CD4-positive, alpha-beta T cell treated with Interleukin-4 for 4 hours (primary cell): Measurements from ENCODE around the gene DNAAF9.
"Not testable (repeated sequence)": the region's sequence is repeated elsewhere in the genome, so short reads cannot be mapped to it uniquely, and the experiment has no call there.

ENCODE experiments used
- DNase-seq: peaks from one replicate; pipeline ENCODE4 v3.0.0-alpha.2; 2020

The DNAAF9 gene

DNA sequence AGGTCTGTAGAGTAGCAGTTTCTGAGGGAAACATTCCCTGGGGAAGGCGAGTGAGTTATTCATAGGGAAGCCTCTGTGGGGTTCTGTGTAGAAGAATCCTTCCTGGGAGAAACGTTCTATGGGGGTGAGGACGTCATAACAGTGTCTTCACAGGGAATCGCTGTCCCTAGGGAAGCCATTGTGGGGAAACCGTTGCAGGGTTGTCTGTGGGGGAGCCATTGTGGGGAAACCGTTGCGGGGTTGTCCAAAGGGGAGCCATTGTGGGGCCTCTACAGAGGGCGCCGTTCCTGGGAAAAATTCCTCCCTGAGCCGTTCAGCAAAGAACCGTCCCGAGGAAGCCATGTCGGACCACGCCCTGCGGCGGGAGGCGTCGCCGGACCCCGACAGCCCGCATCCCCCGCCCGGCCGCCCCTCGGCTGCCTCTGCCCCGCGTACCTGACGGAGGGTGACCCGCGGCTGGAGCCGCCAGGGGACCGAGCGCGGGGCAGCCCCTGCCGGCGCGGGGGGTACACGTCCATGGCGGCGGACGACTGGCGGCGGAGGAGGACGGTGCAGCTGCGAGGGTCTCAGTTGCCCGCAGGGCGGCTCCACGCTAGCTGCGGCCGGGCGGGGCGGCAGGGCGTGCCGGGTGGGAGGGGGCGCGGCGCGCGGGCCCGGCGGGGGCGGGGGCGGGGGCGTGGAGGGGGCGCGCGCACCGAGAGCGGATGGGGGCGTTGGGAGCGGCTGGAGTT is at the start of gene DNAAF9:
TSS of gene DNAAF9 (minus strand) at position 630 of the 731 bp plus-strand sequence. CDS start at position 518, 112 bp downstream.
- DNase-seq, result peak; percentile 60

DNA sequence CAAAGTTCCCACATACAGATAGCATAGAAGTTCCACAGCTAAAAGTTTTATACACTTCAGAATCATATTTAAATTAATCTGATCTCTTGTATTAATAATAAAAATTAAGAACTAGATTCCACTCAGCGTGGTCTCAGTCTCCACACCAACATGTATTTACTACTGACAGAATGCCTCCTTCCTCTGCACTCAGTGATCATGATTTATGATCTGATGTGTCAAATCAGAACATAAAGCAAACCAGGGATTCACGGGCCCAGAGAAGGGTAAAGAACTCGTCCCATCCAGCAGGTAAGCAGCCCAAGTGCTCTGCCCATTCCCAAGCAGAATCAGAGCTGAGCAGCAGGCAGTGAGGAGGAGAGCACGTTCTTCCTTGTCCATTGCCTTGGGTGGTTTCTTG is 49.2 kb upstream of the DNAAF9 start:
- no peak for DNase-seq

DNA sequence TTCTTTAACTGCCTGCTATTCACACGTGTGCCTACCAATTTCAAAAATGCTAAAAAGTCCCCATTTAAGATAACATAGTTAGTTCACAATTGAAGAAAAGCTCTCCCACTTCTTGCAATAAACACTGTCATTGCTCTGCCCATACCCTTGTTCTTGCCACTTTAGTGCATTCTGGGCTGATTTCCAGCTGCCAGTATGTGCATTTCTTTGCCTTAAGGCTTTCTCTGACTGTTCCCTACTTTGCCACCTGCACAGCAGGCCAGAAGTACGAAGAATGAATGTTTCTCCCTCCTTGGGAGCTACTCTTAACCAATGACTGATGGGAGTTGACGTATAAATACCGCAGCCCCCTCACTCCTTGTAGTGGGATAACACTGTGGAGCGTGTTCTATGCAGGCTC is 47.4 kb upstream of the DNAAF9 start:
- no peak for DNase-seq

DNA sequence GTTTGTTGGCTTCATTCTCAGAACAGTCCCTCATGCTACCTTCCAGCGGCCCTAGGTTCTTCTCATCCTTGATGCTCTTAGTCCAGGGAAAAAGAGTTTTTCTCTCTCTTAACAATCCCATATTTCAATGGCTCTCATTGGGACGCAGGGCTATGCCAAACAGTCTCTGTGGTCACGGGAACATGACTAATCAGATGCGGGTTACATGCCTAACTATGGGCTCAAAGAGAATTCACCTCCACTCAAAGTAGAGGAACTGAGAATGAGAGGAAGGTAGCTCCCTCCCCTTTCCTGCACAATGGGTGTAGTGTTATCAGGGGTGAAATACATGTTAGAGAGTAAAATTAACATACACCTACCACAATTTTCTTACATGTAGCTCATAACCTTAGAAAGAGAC is 45.2 kb upstream of the DNAAF9 start:
- no peak for DNase-seq

DNA sequence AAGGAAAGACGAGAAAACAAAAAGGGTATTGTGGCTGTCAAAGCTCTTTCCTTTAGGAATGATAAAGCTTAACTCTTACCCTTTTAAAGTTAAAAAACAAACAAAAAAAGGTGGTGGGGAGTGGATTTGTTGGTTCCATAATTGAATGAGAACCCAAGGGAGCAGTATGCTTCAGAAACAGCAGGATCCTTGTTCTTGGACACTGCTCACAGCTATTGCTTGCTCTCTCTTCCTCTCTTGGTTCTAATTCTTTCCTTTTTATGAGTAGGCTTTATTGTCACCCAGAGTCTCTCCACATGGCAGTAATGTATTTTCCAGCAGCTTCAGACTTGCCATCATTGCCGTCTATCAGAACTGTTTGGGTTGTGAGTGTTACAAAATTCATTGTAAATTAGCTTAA is 44.7 kb upstream of the DNAAF9 start:
- DNase-seq, result no peak

DNA sequence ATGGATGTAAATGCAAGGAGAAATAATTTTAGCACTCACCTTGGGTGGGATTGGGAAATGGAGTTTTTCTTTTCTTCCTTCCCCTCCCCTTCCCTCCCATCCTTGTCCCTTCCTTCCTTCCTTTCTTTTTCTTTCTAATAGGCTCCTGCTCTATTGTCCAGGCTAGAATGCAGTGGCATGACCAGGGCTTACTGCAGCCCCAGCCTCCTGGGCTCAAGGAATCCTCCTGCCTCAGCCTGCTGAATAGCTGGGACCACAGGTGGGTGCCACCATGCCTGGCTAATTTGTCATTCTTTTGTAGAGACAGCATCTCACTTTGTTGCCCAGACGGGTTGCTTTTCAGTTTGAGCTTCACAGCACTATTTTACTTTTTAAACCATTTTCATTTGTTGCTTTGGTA is 41.9 kb upstream of the DNAAF9 start:
- no peak for DNase-seq

DNA sequence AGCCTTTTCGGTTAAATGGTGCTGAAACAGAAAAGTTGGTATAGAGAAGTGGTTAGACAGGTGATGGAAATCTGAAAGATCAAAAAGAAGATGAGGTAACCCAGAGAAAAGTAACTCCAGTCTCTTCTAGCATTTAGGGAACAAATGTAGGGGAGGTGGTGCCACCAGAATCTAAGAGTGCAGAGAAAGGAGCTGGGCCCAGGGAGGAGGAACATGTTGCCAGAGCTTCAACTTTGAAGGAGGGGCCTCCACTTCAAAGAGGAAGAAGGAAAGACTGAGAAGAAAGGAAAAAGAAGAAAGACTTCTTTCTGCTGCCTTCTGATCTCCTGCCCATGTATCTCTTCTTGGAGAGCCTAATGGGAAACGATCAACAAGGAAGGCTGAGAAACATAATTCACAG is 39.9 kb upstream of the DNAAF9 start:
- DNase-seq, result no peak

DNA sequence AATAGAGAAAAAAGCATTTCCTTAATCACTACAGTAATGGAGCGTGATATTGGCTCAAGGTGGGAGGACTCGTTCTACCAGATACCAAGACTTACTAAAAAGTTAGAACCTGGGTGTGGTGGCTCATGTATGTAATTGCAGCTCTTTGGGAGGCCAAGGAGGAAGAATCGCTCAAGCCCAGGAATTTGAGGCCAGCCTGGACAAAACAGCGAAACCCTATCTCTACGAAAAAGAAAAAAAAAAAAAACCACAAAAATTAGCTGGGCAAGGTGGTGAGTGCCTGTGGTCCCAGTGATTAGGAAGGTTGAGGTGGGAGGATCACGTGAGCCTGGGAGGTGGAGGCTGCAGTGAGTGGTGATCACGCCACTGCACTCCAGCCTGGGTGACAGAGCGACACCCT is 39.3 kb upstream of the DNAAF9 start:
- DNase-seq, result no peak

DNA sequence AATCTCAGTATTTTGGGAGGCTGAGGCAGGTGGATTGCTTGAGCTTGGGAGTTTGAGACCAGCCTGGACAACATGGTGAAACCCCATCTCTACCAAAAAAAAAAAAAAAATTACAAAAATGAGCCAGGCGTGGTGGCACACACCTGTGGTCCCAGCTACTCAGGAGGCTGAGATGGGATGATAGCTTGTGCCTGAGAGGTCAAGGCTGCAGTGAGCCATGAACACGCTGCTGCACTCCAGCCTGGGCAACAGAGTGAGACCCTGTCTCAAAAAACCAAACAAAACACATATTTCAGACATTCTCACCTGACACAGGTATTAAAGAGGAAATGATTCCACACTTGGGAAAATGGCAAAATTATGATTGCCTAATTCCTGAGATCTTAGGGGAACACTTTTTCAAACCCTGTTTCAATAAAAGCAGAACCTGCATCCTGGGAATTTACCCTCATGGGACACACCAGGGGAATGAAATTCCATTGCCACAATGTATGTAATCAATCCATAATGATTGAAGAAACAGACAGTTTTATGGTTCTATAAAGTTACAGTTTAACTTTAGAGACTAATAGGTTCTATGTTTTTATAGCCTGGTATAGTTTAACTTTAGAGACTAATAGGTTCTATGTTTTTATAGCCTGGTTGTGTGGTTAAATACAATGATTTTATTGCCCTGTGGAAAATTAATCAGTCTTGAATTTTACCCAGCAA is 29.6 kb upstream of the DNAAF9 start:
- no peak for DNase-seq

DNA sequence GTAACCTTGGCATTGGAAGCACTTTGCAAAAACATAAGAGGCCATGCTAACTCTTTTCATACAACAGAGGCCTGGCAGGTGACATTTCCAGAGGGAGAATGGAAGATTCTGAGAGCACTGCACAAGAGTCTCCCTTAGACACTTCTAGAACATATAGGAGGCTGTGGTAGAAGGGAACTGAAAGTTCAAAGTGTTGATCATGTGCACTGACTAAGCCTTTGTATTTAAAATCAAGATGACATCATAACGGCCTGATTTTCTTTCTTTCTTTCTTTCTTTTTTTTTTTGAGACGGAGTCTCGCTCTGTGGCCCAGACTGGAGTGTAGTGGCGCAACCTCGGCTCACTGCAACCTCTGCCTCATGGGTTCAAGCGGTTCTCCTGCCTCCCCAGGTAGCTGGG is 26.8 kb upstream of the DNAAF9 start:
- no peak for DNase-seq

DNA sequence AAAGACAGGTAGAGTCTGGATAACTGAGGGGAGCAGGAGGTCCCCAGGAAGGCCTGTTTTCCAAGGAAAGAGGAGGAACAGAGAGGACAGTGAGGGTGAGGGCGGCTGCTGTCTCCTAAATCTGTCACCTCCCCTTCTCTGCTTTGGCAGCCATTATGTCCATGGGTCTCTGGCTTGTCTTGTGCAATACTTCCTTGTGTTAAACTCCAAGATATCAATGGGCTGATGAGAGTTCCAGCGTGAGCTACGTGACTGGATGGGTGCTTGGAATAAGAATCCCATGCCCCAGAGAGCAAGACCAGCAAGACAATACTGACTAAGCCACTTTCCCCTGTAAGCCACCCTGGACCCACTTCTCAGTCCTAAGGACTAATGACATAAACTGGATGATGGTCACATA is 26.3 kb upstream of the DNAAF9 start:
- no peak for DNase-seq

DNA sequence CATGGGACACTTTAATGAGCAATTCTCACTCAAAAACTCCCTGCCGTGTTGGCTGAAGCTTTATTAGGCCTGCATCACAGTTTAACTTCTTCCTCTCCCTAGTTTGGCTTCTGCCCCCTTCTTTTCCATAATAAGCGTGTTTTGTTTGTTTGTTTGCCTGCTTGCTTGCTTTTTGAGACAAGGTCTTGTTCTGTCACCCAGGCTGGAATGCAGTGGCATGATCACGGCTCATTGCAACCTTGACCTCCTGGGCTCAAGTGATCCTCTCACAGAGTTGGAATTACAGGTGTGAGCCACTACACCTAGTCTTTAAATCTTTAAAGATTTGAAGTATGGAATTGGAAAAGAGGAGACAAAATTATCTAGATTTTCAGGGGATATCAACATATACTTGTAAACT is 25.4 kb upstream of the DNAAF9 start:
- no peak for DNase-seq

DNA sequence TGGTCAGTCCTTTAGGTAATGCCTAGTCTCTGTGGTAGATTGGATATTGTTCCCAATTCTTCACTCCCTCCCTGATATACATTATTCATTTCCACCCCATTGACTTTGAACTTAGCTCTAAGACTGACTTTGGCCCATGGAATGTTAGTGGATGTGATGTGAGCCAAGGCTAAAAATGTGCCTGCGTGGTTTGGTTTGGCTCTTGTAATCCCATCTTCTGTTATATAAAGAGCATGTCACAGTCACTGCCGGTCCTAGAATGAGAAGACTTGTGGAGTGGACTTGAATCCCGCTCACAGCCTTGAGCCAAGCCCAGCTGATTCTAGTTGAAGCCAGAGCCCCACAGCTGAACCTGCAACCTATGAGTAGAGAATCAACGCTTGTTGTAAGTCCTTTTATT is 23.6 kb upstream of the DNAAF9 start:
- no peak for DNase-seq

DNA sequence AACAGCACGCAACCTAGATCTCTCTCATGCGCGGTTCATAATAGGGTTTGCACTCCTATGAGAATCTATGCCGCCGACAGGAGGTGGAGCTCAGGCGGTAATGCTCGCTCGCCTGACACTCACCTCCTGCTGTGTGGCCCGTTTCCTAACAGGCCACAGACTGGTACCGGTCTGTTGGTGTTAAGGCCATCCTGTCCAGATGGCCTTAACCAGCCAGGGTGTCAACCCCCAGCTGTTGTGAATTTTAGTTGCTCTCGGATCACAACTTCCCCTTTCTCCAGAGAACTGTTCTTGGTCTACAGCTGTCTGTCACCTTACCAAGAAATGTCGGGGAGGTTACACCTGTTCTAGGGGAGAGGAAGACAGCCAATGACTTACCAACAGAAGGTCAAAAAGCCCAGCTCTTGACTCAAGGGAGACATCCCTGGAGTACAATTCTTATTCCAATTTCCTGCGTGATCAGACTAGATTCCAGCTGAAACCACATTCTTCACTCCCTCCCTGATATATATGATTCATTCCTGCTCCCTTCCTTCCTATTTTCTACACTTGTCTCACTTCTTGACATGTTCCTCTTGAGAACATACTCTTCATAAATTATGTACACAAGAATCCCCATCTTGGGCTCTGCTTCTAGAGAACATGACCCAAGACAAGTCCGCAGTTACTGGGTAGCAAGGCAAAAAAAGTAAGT is 23.1 kb upstream of the DNAAF9 start:
- DNase-seq, result no peak

DNA sequence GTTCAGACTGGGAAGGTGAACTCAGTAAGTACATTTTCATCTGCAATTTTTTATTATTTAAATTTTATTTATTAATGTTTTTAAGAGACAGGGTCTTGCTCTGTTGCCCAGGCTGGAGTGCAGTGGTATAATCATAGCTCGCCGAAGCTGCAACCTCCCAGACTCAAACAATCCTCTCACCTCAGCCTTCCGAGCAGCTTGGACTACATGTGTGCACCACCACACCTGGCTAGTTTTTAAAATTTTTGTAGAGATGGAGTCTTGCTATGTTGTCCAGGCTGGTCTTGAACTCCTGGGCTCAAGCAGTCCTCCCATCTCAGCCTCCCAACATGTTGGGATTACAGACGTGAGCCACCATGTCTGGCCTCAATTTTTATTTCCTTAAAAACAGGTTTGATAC is 19.3 kb upstream of the DNAAF9 start:
- DNase-seq, result not testable (repeated sequence)

DNA sequence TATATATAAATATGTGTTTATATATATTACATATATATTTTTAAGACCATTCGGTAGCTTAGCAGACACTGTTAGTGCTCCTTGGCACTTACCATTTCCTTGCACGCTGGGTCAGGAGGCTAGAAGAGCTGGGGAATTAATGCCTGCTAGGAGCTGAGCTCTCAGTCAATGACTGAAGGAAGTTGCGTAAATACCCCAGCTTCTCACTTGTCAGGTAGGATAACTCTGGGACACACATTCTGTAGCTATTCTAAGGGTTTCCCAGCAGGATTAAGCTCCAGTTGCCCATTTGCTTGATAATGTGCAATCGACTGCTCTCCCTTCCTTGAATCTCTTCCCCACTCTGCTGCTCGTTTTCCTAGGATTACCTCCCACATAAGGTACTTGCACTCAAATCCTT is 15.7 kb upstream of the DNAAF9 start:
- no peak for DNase-seq

DNA sequence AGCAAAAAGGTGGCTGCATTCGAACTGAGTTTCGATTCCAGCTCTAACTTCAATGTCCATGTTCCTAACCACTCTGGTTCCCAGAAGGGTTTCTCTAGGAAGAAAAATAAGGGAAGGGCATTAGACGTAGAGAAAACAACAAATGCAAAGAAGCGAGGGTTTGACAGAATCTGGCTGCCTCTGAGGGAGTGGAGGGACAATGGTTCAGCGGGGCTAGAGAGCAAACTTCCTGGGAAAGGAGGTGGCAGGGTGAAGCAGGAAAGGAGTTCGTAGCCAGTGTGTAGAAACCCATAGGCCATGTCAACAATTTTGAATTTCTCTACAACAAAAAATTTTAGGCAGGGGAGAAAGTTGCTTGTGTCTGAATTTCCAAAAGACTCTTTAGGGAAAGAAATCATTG is 14.5 kb upstream of the DNAAF9 start:
- no peak for DNase-seq

DNA sequence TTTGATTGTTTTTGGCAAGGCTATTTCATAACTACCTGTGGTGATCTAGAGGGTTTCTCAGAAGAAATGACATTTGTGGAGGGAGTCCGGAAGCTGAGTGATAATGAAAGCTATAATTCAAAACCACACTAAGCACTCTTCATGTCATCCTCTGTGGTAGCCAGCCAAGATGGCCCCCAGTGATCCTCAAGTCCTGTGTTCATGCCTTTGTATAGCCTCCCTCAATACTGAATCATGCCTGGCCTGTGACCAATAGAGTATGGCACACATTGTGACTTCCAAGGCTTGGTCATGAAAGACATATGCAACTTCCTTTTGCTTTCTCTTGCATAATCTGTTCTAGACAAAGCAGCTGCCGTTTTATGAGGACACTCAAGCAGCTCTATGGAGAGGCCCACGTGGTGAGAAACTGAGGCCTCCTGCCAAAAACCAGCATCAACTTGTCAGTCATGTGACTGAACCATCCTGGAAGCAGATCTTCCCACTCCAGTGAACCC is 12.8 kb upstream of the DNAAF9 start:
- DNase-seq, result peak; percentile 45

DNA sequence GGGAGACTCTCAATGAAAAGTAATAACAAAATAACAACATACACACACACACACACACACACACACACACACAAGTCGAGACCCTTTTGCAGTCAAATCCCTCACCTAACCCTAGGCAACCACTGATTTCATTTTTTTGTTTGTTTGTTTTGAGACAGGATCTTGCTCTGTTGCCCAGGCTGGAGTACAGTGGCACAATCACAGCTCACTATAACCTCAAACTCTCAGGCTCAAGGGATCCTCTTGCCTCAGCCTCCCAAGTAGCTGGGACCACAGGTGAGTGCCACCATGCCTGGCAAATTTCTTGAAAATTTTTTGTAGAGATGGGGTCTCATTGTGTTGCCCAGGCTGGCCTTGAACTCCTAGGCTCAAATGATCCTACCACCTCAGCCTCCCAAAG is 10.7 kb upstream of the DNAAF9 start:
- DNase-seq, result not testable (repeated sequence)

DNA sequence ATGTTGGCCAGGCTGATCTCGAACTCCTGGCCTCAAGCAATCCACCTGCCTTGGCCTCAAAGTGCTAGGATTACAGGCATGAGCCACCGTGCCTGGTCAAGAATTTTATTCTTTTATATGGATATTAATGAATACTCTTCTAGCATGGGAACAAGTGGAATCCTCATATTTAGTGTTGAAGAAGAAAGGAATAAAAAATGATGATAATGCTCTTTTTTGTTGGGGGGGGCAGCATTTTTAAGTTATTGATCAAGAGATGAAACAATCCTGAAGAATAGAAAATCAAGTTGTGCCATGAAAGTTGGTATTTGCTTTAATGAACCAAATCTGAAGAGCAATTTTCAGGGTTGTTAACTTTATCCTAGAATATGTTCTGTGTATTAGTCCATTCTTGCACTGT is 6.7 kb upstream of the DNAAF9 start:
- no peak for DNase-seq

DNA sequence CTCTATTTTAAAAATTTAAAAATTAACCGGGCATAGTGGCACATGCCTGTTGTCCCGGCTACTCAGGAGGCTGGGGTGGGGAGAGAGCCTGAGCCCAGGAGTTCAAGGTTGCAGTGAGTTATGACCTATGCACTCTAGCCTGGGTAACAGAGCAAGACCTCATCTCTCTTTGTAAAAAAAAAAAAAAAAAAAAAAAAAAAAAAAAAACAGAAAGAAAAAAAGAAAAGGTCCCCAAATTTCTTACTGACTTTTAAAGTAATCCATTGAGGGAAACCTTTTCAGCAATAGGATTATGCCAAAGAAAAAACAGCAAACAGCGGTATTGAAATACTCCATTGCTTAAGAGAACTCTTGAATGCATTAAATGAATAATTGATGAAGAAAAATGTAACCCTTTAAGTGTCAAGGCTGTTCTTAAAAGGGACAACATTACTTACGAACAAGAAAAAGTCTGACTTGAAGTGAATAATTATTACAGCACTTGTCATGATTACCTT is 6.0 kb upstream of the DNAAF9 start:
- no peak for DNase-seq

DNA sequence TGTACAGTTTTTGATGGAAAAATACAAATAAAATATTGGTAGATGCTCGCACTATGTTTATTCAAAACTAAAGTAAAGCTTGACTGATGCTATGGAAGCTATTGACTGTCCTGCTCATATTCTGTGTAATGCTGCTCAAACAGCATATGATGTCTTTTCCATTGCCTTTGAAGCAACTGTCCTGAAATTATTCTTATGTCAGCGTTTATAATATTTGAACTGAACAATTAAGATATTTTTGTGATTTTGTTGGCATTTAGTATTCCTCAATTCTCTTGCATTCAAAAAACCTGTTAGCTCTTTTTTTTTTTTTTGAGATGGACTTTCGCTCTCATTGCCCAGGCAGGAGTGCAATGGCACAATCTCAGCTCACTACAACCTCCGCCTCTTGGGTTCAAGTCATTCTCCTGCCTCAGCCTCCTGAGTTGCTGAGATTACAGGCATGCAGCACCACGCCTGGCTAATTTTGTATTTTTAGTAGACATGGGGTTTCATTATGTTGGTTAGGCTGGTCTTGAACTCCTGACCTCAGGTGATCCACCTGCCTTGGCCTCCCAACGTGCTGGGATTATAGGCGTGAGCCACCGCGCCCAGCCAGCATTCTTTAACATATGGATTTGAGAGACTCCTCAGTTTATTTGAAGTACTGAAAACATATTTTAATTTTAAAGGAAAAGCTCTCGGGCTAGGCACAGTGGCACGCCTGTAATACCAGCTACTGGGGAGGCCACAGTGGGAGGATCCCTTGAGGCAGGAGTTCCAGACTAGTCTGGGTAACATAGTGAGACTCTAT is 5.3 kb upstream of the DNAAF9 start:
- DNase-seq, result no peak

DNA sequence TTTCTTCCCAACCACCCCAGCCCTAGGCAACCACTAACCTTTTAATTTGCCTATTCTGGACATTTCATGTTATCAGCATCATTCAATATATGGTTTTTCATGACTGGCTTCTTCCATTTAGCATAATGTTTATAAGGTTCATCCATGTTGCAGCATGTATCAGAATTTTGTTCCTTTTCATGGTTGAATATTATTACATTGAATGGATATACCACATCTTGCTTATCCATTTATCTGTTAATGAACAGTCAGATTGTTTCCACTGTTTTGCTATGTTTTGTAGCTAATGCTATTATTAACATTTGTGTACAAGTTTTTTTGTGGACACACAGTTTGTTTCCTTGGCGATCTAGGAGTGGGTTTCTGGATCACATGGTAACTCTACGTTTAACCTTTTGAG is 3.0 kb upstream of the DNAAF9 start:
- DNase-seq, result no peak
